ENCODE measurements around the gene PCED1B.

- no peak for TF ChIP-seq CTCF (IDR thresholded peaks at IDR 0.05)
- TF ChIP-seq POLR2A (IDR thresholded peaks at IDR 0.05), result no peak
Measured at GRCh38 chr12:47276621-47277309, 197.3 kb downstream of the PCED1B start.
